Epithelial cell of esophagus (primary cell): ENCODE results near the gene APCDD1L.
A peak's percentile ranks its signal among the peaks of the same experiment; 100 is the strongest.
"Not testable (repeated sequence)": the region's sequence is repeated elsewhere in the genome, so short reads cannot be mapped to it uniquely, and the experiment has no call there.

Source experiments
- DNase-seq: peaks from one replicate; pipeline ENCODE4 v3.0.0; 2010; ENCODE audit warnings: low read depth
- H3K4me3 ChIP-seq: 2 replicates; pipeline ENCODE4 v1.5.1; 2011; ENCODE audit warnings: mild to moderate bottlenecking, low read length, control low read depth
- TF ChIP-seq, protein P1 (sequence below): IDR thresholded peaks from 2 replicates; pipeline ENCODE4 v1.5.1; 2011; ENCODE audit warnings: low read depth, mild to moderate bottlenecking, low read length, control low read depth, inconsistent platforms; ENCODE audit not compliant: insufficient read depth; ENCODE audit errors: missing control alignments

APCDD1L gene

DNA sequence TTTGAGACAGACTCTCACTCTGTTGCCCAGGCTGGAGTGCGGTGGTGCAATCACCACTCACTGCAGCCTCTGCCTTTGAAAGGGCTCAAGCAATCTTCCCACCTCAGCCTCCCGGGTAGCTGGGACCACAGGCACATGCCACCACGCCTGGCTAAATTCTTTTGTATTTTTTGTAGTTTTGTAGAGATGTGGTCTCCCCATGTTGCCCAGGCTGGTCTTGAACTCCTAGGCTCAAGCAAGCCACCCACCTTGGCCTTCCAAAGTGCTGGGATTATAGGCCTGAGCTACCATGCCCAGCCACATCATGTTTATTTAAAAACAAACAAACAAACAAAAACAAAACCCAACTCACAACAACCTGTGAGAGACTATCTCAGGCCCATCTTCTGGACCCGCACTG lies 29.7 kb upstream of the APCDD1L start:
- H3K4me3 ChIP-seq, result no peak overlapping the region
- DNase-seq, result no peak
- TF ChIP-seq, protein P1, sequence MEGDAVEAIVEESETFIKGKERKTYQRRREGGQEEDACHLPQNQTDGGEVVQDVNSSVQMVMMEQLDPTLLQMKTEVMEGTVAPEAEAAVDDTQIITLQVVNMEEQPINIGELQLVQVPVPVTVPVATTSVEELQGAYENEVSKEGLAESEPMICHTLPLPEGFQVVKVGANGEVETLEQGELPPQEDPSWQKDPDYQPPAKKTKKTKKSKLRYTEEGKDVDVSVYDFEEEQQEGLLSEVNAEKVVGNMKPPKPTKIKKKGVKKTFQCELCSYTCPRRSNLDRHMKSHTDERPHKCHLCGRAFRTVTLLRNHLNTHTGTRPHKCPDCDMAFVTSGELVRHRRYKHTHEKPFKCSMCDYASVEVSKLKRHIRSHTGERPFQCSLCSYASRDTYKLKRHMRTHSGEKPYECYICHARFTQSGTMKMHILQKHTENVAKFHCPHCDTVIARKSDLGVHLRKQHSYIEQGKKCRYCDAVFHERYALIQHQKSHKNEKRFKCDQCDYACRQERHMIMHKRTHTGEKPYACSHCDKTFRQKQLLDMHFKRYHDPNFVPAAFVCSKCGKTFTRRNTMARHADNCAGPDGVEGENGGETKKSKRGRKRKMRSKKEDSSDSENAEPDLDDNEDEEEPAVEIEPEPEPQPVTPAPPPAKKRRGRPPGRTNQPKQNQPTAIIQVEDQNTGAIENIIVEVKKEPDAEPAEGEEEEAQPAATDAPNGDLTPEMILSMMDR, result no peak

DNA sequence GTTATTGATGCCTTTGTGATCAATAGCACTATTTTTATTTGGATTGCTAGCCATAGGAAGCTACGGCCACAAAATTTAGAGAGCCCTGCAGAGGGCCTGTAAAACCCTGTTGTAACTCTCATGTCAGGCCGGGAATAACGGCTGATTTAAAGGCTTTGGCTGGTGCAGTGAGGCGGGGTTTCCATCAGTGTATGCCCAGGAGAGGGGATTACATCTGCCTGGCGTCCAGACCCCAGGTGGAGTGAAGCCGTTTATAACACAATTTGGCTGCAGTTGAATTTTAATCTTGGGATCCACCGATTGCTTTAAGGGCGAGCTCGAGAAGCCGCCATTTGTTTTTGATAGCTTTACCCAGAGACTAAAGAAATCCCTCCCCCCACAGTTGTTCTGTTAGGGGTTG lies 29.1 kb upstream of the APCDD1L start:
- H3K4me3 ChIP-seq, result no peak overlapping the region
- TF ChIP-seq, protein P1, result no peak
- DNase-seq, result no peak

DNA sequence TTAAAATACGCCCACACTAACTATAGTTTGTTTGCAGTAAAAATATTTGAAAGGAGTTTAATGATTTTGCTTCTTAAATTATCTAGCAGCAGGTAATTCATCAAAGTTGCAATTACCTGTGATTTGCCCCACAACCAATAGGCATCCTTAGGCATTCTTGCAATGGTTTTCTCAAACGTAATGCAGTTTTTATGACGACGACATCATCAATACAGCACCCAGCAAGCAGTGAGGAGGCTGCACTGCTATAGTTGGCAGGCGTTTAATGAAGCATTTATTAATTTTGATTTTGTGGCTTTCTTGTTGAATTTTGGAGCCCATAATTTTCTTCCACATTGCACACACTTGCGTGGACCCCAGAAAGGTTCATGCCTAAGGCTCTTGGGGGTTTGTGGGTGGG lies 28.1 kb upstream of the APCDD1L start:
- no peak for DNase-seq
- H3K4me3 ChIP-seq, result no peak overlapping the region

DNA sequence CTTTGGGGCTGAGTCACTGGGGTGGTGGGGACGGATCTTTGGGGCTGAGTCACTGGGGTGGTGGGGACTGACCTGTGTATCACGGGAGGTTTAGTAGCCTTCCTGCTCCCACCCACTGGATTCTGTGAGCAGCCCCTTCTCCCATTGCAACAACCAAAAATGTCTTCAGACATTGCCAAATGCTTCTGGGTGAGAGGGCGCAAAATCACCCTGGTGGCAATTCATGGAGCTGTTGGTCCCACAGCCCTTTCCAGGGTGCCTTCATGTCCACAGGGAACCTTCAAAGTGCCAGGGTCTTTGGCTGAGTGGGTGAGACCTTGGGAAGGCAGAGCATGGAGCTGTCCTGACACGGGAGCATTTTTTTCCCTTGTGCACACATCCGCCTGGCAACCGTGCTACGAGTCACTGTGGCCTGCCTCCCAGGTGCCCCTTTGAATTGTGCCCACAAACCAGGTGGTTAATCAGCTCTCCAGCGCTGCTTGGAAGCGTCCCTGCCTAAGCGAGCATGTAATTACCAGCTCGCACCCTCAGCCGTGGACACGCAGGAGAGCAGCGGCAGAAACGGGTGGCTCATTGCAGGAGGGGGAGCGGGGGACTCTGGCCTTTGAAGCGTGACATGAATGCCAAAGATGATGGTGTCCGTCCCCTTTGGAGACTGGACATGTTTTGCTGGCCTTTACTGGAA lies 27.4 kb upstream of the APCDD1L start:
- DNase-seq, result peak; percentile 33
- no peak overlapping the region for H3K4me3 ChIP-seq
- TF ChIP-seq, protein P1, result no peak

More for the DNA sequence above, 28.1 kb upstream of the APCDD1L start:
- TF ChIP-seq, protein P1, result no peak

DNA sequence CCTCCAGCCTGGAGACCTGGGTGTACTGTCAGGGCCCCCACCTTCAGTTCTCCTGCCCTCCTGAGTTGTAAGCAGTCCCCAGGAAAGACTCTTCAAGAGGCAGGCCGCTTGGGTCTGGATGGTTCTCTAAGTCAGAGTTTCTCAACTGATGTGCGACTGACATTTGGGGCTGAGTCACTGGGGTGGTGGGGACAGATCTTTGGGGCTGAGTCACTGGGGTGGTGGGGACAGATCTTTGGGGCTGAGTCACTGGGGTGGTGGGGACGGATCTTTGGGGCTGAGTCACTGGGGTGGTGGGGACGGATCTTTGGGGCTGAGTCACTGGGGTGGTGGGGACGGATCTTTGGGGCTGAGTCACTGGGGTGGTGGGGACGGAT lies 26.8 kb upstream of the APCDD1L start:
- H3K4me3 ChIP-seq, result not testable (repeated sequence)
- peak; percentile 58 for DNase-seq

DNA sequence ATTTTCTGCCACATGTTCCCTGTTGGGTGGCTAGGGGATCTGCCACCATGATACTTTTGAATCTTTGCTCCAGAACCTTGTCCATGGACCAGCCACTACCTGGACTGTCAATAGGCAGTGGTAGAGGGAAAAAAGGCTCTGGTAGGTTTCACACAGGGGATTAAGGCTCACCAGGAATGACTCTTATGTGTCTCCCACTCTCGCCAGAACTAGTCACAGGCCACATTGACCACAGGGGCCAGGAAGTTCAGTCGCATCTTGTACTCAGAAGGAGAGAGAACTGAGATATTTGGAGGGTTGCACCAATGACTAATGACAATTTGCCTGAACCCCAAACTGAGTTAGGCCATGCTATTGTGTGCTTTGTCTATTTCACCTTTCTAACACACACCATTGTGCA lies 23.6 kb upstream of the APCDD1L start:
- TF ChIP-seq, protein P1, result no peak
- no peak overlapping the region for H3K4me3 ChIP-seq
- DNase-seq, result no peak

DNA sequence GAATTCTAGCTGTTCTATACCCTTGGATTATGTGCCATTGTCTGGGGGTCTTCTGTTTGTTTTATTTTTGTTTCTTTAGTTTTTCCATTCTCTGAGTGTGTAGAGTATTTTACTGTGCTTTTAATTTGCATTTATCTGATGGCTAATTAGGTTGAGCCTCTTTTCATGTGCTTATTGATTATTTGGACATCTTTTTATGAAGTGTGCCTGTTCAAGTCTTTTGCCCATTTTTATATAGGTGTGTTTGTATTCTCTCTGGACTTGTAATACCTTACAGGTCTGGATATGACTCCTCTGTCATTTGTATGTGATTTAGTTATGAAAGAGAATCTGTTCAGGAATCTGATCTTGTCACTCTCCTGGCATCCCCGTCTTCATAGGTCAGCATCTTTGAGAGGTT lies 22.6 kb upstream of the APCDD1L start:
- TF ChIP-seq, protein P1, result no peak
- DNase-seq, result no peak
- H3K4me3 ChIP-seq, result no peak overlapping the region
